Measurements from ENCODE around the gene NPRL2. TPM values are rescaled to one million over a fixed set of nuclear protein-coding genes. Genes with fewer than 3 reads are reported as not detected.

Gene NPRL2
- total RNA-seq, 2 donors from 2014 or later: 22.8 to 32.1 TPM

DNA sequence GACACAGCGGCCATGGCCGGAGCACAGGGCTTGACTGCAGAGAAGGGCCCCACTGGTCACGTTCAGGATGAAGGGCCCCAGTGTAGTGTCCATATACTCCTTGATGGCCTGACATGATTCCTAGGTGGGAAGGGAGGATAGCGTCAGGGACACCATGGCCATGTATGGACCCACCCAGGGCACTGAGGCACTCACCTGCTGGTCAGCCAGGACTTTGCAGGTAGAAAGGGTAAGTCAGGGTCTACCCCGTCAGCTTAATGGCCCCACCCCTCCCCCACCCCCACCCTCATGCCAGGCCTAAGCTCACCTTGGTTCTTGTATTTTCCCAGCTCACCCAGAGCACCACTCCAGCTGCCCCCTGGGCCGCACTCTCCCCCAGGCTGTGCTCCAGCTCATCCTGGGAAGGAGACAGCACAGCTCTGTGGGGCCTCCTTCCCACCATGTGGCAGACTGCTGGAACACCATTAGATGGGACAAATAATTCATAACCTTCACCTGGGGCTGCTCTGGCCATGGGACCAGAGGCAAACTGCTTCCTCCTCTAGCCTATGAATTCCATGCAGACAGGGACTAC, 49.8 kb downstream of the NPRL2 start:
- TF ChIP-seq POLR2AphosphoS5 (IDR thresholded peaks at IDR 0.05) (no peak), POLR2A (IDR thresholded peaks at IDR 0.05) (no peak)
- TF ChIP-seq, protein P1, sequence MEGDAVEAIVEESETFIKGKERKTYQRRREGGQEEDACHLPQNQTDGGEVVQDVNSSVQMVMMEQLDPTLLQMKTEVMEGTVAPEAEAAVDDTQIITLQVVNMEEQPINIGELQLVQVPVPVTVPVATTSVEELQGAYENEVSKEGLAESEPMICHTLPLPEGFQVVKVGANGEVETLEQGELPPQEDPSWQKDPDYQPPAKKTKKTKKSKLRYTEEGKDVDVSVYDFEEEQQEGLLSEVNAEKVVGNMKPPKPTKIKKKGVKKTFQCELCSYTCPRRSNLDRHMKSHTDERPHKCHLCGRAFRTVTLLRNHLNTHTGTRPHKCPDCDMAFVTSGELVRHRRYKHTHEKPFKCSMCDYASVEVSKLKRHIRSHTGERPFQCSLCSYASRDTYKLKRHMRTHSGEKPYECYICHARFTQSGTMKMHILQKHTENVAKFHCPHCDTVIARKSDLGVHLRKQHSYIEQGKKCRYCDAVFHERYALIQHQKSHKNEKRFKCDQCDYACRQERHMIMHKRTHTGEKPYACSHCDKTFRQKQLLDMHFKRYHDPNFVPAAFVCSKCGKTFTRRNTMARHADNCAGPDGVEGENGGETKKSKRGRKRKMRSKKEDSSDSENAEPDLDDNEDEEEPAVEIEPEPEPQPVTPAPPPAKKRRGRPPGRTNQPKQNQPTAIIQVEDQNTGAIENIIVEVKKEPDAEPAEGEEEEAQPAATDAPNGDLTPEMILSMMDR (IDR thresholded peaks at IDR 0.05): no peak
- no peaks in the 10 kb centered on the region for H3K36me3 ChIP-seq
- H3K9me3 ChIP-seq: no peaks in the 10 kb centered on the region
- no peaks in the 10 kb centered on the region for H3K27me3 ChIP-seq (replicated peaks; ENCODE audit: insufficient read depth)
- peak overlapping the region; percentile 84 to 89 for H3K27ac ChIP-seq
- peaks cover 11% of the 10 kb centered on the region for H3K4me1 ChIP-seq (replicated peaks)
- intact Hi-C loops (cut with DNase I): no loop called here
- no peak for DNase-seq (ENCODE audit: low spot score)
- H3K4me3 ChIP-seq: no peak overlapping the region
- WGBS: 92% methylated on average over 6 of the region's 6 CpGs

DNA sequence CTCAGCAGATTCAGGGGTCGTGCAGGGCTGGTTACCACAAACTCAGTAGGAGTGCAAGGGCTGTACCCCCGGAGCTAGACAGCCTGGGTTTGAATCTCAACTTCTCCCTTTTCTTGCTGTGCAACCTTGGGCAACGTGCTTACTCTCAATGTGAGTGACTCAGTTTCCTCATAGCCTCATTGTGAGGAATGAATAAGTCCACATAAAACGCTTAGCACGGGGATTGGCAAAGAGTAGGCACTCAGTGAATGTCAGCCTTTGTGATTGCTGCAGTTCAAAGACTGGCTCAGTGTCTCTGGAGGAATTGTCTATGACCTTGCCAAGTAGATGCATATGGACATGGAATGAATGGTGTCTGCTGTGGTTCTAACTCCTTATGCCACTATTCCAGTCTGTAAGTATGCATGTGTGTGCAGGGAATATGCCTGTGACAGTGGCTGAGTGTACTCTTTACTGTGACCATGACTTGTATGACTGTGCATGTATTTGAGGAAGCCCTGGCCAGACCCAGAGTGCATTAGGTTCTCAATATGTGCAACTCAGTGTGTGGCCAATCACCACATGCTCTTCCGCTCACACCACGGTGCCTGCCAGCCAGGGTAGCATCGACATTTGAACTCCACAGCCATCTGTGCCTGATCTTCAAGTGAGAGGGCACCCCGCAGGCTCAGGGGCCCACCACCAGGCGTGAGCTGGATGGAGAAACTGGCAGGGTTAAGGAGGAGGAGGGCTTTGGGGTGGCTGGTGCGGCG, 50.5 kb downstream of the NPRL2 start:
- no peak for TF ChIP-seq POLR2AphosphoS5 (IDR thresholded peaks at IDR 0.05)
- no peak for TF ChIP-seq POLR2A (IDR thresholded peaks at IDR 0.05)
- TF ChIP-seq, protein P1 (IDR thresholded peaks at IDR 0.05): no peak
- 53% methylated on average over 12 of the region's 12 CpGs for WGBS
- H3K4me3 ChIP-seq: peak overlapping the region; percentile 54 to 56
- H3K27me3 ChIP-seq (replicated peaks; ENCODE audit: insufficient read depth): no peaks in the 10 kb centered on the region
- DNase-seq (ENCODE audit: low spot score): no peak
- H3K27ac ChIP-seq: peak overlapping the region; percentile 84 to 89
- peaks cover 11% of the 10 kb centered on the region for H3K4me1 ChIP-seq (replicated peaks)
- intact Hi-C loops (cut with DNase I): no loop called here
- no peaks in the 10 kb centered on the region for H3K9me3 ChIP-seq
- no peaks in the 10 kb centered on the region for H3K36me3 ChIP-seq

GRCh38 chr3:50299638-50299928, 51.0 kb downstream of the NPRL2 start:
- H3K4me1 ChIP-seq (replicated peaks): peaks cover 11% of the 10 kb centered on the region
- peak overlapping the region; percentile 84 to 89 for H3K27ac ChIP-seq
- WGBS: 3% methylated on average over 12 of the region's 12 CpGs
- no peaks in the 10 kb centered on the region for H3K9me3 ChIP-seq
- H3K27me3 ChIP-seq (replicated peaks; ENCODE audit: insufficient read depth): no peaks in the 10 kb centered on the region
- DNase-seq (ENCODE audit: low spot score): no peak
- H3K36me3 ChIP-seq: no peaks in the 10 kb centered on the region
- TF ChIP-seq POLR2A (IDR thresholded peaks at IDR 0.05): peak; percentile 30
- TF ChIP-seq POLR2AphosphoS5 (IDR thresholded peaks at IDR 0.05): peak; percentile 83
- TF ChIP-seq, protein P1 (IDR thresholded peaks at IDR 0.05): no peak
- peak overlapping the region; percentile 54 to 56 for H3K4me3 ChIP-seq
- intact Hi-C loops (cut with DNase I): no loop called here

DNA sequence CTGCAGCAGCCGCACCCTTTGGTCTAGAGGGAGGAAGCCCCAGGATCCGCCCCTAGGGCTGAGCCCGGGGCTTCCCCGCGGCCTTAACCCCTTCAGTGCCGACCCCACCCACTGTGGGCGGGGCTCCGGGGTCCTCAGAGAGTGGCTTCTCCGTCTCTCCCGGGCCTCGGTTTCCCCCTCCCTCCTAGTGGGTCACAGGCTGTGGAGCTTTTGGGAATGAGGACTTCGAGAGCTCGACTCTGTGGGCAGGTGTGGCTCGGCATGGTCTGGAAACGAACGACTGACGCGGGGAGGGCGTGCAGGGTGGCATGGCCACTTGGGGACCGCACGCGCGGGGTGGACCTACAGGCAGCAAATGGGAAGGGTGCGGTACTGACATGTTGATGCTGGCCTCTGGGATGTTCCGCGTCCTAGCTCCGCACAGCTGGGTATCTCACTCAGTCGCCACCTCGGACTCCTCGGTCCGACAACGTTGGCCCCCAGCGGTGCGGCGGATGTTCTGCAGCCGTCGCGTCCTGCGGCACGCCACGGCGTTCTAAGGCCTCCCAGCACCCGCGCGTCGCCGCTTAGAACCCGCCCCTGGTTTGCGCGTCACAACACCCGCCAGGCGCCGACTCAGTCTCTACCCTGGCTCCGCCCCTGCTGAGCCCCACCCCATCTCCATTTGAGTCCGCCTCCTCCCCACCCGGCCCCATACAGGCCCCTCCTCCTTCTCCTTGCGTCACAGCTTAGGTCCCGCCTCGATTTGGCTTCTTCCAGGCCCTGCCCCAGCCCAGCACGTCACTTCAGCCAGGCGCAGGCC, 51.5 kb downstream of the NPRL2 start, which contains the start of the genes HYAL3 and NAA80:
Gene HYAL3 (minus strand): TSS at position 570 of the 802 bp plus-strand sequence. CDS start 3,803 bp downstream, outside the sequence.
Gene NAA80 (minus strand): TSS at position 570 of the 802 bp plus-strand sequence. CDS start 1,942 bp downstream, outside the sequence.
- no peaks in the 10 kb centered on the region for H3K9me3 ChIP-seq
- H3K27ac ChIP-seq: peak within 1 kb of the TSS; percentile 84 to 89
- peak within 1 kb of the TSS; percentile 54 to 56 for H3K4me3 ChIP-seq
- WGBS: under 1% methylated on average over 53 of the region's 61 CpGs
- peaks cover 11% of the 10 kb centered on the region for H3K4me1 ChIP-seq (replicated peaks)
- TF ChIP-seq POLR2AphosphoS5 (IDR thresholded peaks at IDR 0.05): peak; percentile 94
- TF ChIP-seq, protein P1 (IDR thresholded peaks at IDR 0.05): peak in 3 of 4 experiments; percentile 19 to 68 (median 61)
- peak; percentile 99 for TF ChIP-seq POLR2A (IDR thresholded peaks at IDR 0.05)
- no peaks in the 10 kb centered on the region for H3K36me3 ChIP-seq
- intact Hi-C loops (cut with DNase I): no loop called here
- peak; percentile 100 for DNase-seq (ENCODE audit: low spot score)
- no peaks in the 10 kb centered on the region for H3K27me3 ChIP-seq (replicated peaks; ENCODE audit: insufficient read depth)

Data from prostate gland (tissue), 2 donors.